HEK293 (cell line): ENCODE measurements around the gene ELK4.

ENCODE experiments used
- KLF8 ChIP-seq: fragments of 450-650 bp; formaldehyde crosslinking; IDR thresholded peaks from 2 replicates; pipeline ENCODE4 v1.5.1; 2016; ENCODE audit warnings: missing biosample characterization, missing genetic modification characterization
- YY1 ChIP-seq: fragments of 450-650 bp; formaldehyde crosslinking; IDR thresholded peaks from 2 replicates; pipeline ENCODE4 v1.5.1; 2018; ENCODE audit warnings: missing biosample characterization, missing genetic modification characterization
- ZIC2 ChIP-seq: fragments of 450-650 bp; formaldehyde crosslinking; IDR thresholded peaks from 2 replicates; pipeline ENCODE4 v1.5.1; 2016; ENCODE audit warnings: missing biosample characterization, missing genetic modification characterization
- ZNF138 ChIP-seq: fragments of 450-650 bp; formaldehyde crosslinking; IDR thresholded peaks from 2 replicates; pipeline ENCODE4 v1.5.1; 2016; ENCODE audit warnings: missing biosample characterization, missing genetic modification characterization, borderline replicate concordance
- ZNF274 ChIP-seq, 2 experiments: fragments of 200-500 bp in 1 of 2; fragments of 450-650 bp in 1 of 2; sonication (Bioruptor generic) in 1 of 2; formaldehyde crosslinking in 1 of 2; IDR thresholded peaks; 2 replicates each; pipeline versions ENCODE4 v1.5.1 to v1.6.1; 2014 to 2016; ENCODE audit warnings: borderline replicate concordance in 1 of 2, inconsistent platforms in 1 of 2, low read length in 1 of 2, missing biosample characterization in 1 of 2, missing genetic modification characterization in 1 of 2
- ZNF76 ChIP-seq: fragments of 450-650 bp; formaldehyde crosslinking; IDR thresholded peaks from 2 replicates; pipeline ENCODE4; 2016; ENCODE audit warnings: low read depth, missing biosample characterization, missing genetic modification characterization, borderline replicate concordance
- ZNF785 ChIP-seq: fragments of 450-650 bp; formaldehyde crosslinking; IDR thresholded peaks from 2 replicates; pipeline ENCODE4 v1.5.1; 2016; ENCODE audit warnings: missing biosample characterization, missing genetic modification characterization
- TF ChIP-seq, protein P1 (sequence below): fragments of 450-650 bp; formaldehyde crosslinking; IDR thresholded peaks from 2 replicates; pipeline ENCODE4 v1.5.1; 2016; ENCODE audit warnings: missing biosample characterization, missing genetic modification characterization
- TF ChIP-seq, protein P2 (sequence below): fragments of 450-650 bp; formaldehyde crosslinking; IDR thresholded peaks from 2 replicates; pipeline ENCODE4 v1.5.1; 2016; ENCODE audit warnings: missing biosample characterization, missing genetic modification characterization
- TF ChIP-seq, protein P3 (sequence below): sonication (generic); formaldehyde crosslinking; IDR thresholded peaks from 2 replicates; pipeline ENCODE4 v1.8.1; 2022; ENCODE audit warnings: mild to moderate bottlenecking, moderate library complexity, missing genetic modification reagents

DNA sequence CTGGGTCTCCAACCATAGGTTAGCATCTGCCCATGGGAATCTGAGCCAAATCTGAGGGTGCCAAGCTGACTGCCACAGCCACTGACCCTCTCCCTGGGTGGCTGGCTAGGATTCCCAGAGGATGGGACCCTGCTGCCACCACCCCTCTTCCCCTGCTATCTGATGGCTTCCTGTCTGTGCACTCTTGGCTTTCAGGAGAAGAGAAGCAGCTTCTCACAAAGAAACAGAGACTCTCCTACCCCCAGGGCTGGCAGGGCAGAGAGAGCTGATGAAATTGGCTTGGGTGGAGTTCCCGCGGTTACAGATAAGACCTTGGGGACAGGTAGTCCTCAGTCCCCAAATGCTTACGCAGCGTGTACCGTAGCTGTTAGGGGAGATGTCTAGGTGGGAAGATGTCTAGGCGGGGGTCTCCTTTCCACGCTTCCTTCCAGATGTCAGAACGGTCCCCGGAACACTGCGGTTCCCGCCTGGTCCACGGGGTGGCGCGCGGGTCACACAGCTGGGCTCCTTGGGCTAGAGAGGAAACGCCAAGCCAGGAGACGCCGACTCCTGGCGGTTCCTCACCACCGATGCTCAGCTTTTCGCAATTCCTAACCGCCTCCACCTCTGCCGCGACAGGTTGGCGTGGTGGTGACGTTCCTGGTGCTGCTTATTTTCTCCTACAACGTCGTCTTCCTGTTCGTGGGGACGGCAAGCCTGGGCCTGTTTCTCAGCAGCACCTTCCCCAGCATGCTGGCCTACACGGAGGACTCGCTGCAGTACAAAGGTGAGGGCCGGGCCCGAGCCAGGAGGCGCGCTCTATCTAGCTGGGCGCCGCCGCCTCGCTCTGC lies 40.1 kb downstream of the ELK4 start:
- no peak for TF ChIP-seq ZNF138
- TF ChIP-seq, protein P1, sequence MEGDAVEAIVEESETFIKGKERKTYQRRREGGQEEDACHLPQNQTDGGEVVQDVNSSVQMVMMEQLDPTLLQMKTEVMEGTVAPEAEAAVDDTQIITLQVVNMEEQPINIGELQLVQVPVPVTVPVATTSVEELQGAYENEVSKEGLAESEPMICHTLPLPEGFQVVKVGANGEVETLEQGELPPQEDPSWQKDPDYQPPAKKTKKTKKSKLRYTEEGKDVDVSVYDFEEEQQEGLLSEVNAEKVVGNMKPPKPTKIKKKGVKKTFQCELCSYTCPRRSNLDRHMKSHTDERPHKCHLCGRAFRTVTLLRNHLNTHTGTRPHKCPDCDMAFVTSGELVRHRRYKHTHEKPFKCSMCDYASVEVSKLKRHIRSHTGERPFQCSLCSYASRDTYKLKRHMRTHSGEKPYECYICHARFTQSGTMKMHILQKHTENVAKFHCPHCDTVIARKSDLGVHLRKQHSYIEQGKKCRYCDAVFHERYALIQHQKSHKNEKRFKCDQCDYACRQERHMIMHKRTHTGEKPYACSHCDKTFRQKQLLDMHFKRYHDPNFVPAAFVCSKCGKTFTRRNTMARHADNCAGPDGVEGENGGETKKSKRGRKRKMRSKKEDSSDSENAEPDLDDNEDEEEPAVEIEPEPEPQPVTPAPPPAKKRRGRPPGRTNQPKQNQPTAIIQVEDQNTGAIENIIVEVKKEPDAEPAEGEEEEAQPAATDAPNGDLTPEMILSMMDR (tag by site-specific recombination), result peak; percentile 98
- TF ChIP-seq ZNF76 (tag by site-specific recombination), result no peak
- TF ChIP-seq YY1 (tag by site-specific recombination), result no peak
- peak; percentile 47 for TF ChIP-seq ZIC2
- TF ChIP-seq ZNF274 (IDR thresholded peaks at IDR 0.05; ENCODE audit: low read length), result no peak
- TF ChIP-seq ZNF274 (tag by site-specific recombination; IDR thresholded peaks at IDR 0.05; ENCODE audit: borderline replicate concordance), result no peak
- TF ChIP-seq, protein P2, sequence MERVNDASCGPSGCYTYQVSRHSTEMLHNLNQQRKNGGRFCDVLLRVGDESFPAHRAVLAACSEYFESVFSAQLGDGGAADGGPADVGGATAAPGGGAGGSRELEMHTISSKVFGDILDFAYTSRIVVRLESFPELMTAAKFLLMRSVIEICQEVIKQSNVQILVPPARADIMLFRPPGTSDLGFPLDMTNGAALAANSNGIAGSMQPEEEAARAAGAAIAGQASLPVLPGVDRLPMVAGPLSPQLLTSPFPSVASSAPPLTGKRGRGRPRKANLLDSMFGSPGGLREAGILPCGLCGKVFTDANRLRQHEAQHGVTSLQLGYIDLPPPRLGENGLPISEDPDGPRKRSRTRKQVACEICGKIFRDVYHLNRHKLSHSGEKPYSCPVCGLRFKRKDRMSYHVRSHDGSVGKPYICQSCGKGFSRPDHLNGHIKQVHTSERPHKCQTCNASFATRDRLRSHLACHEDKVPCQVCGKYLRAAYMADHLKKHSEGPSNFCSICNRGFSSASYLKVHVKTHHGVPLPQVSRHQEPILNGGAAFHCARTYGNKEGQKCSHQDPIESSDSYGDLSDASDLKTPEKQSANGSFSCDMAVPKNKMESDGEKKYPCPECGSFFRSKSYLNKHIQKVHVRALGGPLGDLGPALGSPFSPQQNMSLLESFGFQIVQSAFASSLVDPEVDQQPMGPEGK (tag by site-specific recombination), result no peak
- TF ChIP-seq ZNF785 (tag by site-specific recombination), result no peak
- TF ChIP-seq KLF8 (tag by site-specific recombination), result no peak
- TF ChIP-seq, protein P3, sequence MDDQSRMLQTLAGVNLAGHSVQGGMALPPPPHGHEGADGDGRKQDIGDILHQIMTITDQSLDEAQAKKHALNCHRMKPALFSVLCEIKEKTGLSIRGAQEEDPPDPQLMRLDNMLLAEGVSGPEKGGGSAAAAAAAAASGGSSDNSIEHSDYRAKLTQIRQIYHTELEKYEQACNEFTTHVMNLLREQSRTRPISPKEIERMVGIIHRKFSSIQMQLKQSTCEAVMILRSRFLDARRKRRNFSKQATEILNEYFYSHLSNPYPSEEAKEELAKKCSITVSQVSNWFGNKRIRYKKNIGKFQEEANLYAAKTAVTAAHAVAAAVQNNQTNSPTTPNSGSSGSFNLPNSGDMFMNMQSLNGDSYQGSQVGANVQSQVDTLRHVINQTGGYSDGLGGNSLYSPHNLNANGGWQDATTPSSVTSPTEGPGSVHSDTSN, result no peak
